DMS53 treated with DMSO at 0.1 percent for 48 hours (cell line): ENCODE data around the gene SHISA9.

ENCODE experiments used
- DNase-seq: peaks from one replicate; lab custom pipeline; 2025; ENCODE audit not compliant: unreplicated experiment; lab: John Stamatoyannopoulos, UW

Gene SHISA9

GRCh38 chr16:12944300-12944699 is 42.9 kb downstream of the SHISA9 start:
- no peak for DNase-seq

GRCh38 chr16:12951392-12951791 is 50.0 kb downstream of the SHISA9 start:
- no peak for DNase-seq

- no peak for DNase-seq
Measured at GRCh38 chr16:12951976-12952375, 50.6 kb downstream of the SHISA9 start.

GRCh38 chr16:12958366-12958765 is 57.0 kb downstream of the SHISA9 start:
- no peak for DNase-seq

GRCh38 chr16:12959072-12959471 is 57.7 kb downstream of the SHISA9 start:
- DNase-seq: no peak

- DNase-seq: no peak
Measured at GRCh38 chr16:12961626-12962025, 60.2 kb downstream of the SHISA9 start.

- no peak for DNase-seq
Measured at GRCh38 chr16:12964461-12964860, 63.1 kb downstream of the SHISA9 start.

GRCh38 chr16:12965274-12965804 is 63.9 kb downstream of the SHISA9 start:
- DNase-seq: no peak

GRCh38 chr16:12971241-12971640 is 69.8 kb downstream of the SHISA9 start:
- DNase-seq: no peak

GRCh38 chr16:12972246-12972645 is 70.8 kb downstream of the SHISA9 start:
- no peak for DNase-seq

GRCh38 chr16:12975766-12976165 is 74.4 kb downstream of the SHISA9 start:
- DNase-seq: no peak

- no peak for DNase-seq
Measured at GRCh38 chr16:12976496-12976895, 75.1 kb downstream of the SHISA9 start.

- no peak for DNase-seq
Measured at GRCh38 chr16:12976936-12977335, 75.5 kb downstream of the SHISA9 start.

GRCh38 chr16:12985516-12985915 is 84.1 kb downstream of the SHISA9 start:
- no peak for DNase-seq

GRCh38 chr16:12988071-12988470 is 86.7 kb downstream of the SHISA9 start:
- DNase-seq: no peak

GRCh38 chr16:12992066-12992465 is 90.7 kb downstream of the SHISA9 start:
- no peak for DNase-seq

- DNase-seq: no peak
Measured at GRCh38 chr16:12994402-12994801, 93.0 kb downstream of the SHISA9 start.

- DNase-seq: no peak
Measured at GRCh38 chr16:12995721-12996372, 94.4 kb downstream of the SHISA9 start.

- no peak for DNase-seq
Measured at GRCh38 chr16:12998361-12999085, 97.1 kb downstream of the SHISA9 start.

GRCh38 chr16:12999368-12999767 is 98.0 kb downstream of the SHISA9 start:
- no peak for DNase-seq

GRCh38 chr16:13005721-13006247 is 104.4 kb downstream of the SHISA9 start:
- DNase-seq: no peak

- no peak for DNase-seq
Measured at GRCh38 chr16:13012601-13013000, 111.2 kb downstream of the SHISA9 start.
